GM21619 (cell line): ENCODE measurements around the gene KCNC2.

Source experiments
- ATAC-seq: cut with Tn5 transposase; IDR thresholded peaks from one replicate; pipeline ENCODE4 v1.9.1; 2021; ENCODE audit not compliant: unreplicated experiment

Gene KCNC2

DNA sequence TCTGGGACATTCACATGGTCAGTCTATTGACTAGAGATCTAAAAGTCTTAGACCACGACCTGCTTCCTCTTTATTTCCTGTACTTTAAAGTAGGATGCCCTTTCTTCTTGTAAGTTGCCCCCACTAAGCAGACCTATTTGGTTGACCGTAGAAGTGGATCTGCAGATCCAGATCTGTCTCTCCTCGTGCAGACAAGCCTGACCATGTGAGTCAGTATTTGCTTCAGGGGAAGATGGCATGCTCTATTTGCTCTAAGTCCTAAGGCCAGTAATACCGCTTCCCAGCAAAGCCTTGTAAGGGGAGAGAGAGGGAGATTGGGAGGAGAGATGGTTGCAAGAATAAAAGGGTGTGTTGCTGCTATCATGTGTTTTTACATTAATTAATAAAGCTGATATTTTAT, 46.8 kb downstream of the KCNC2 start:
- no peak for ATAC-seq

DNA sequence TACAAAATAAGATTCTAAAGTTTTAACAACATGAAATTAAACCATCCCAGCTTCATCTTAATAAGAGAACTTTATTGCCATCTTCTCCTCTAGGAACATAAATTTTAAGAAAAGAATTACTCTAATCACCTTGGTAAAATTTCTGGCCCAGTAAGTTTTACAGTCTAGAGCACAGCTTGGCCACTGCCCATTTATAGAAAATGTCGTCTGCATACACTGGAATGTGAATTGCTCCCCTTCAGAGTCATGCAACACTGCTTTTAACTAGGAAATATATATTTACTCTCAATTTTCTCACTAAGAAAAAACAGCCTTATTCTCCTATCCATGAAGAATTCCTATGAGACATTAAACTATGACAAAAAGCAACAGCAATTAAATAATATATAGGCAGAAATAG, 48.2 kb downstream of the KCNC2 start:
- no peak for ATAC-seq

DNA sequence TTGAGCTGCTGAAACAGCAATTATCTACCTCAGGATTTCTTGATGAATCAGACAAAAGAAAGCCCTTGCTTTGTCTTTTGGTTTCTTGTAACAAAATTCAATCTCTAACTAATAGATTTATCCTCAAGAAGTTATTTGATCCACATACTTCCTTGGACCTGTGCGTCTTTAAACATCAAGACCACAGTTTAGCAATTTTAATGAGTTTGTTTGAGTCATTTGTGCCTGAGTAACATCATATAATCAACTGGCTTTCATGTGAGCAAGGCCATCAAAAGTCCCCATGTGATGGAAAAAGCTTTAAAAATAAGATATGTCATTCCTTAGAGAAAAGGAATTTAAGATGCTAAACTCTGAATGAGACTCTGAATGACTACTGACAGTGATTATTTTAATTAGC, 52.3 kb downstream of the KCNC2 start:
- ATAC-seq, result no peak

DNA sequence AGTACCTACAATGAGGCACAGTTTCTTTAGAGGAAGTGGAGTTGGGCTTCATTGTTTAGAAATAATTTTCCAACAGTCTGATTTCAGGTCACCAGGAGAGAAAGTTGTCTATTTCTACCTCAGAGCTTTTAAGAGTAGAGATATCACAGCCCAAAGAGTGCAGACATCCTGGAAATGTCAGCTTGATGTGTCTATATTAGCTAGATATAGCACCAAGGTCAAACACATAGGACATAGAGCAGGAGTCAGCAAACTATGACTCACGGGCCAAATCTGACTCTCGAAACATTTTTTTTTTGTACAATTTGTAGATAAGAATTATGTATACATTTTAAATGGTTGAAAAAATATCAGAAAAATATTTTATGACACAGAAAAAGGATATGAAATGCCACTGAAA, 53.7 kb downstream of the KCNC2 start:
- ATAC-seq, result no peak

DNA sequence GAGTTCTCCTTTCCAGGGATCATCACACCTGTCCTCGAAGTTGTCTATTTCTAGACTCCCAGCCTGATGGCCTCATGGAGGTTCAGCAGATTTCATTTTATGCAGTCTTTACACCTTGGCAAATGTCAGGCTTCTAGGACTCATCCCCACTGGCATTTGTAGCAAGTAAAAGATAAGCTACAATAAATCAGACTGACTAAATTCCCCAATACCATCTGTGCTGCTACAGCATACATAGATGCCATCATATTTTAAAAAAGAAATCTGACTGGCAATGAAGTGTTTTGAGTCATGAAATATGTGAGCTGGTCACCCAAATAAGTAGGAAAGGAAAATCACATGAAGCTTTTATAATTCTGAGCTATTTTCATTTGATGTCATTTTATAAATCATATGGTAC, 55.3 kb downstream of the KCNC2 start:
- no peak for ATAC-seq

DNA sequence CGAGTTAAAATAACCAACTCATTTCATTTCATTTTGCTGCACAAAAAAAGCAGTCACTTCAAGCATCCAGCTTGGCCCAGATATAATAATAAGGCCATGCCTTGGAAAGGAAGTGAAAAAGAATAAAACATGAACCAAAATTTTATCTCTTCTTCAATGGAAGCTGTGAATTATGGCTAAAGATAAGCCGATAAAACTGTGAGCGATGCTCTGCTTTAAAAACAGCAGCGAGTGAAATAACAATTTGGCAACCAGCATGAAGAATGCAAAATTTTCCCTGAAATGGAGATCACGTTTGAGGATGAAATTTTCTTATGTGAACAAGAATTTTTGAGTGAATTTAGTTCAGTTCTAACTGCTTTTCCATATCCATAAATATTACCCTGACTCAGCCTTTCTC, 70.4 kb downstream of the KCNC2 start:
- ATAC-seq, result no peak

DNA sequence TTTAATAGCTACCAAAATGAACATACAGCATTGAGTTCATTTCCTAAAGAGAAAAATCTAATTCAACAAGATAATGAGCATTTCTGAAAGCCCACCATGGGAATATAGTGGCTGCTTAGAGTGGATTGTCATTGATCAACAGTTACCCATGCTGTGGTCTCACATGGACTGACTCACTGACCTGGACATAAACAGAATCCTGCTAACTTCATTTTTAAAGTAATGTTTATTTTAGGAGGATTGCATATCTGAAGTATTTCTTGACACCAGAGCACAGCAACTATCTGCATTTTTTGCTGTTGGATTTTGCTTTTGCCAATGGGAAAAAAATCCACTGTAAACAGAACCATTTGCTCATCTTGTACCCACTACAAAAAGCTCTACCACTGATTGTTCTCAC, 71.7 kb downstream of the KCNC2 start:
- no peak for ATAC-seq

DNA sequence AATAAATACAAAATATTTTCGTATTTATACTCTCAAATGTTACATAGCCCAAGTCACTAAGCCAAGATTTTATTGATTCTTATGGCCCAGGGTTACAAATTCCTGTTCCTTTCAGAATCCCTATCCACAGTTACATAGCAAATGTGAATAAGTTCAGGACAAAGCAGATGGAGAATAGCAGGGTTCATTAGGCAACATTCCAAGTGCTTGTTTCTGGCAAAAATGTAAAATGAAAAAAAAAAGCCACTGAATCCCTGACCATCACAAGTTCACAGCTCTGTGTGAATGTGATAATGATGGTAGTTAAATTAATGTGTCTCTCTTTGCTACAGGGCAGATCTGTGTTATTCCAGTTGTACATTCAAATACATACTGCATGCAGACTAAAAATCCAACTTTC, 74.6 kb downstream of the KCNC2 start:
- no peak for ATAC-seq

DNA sequence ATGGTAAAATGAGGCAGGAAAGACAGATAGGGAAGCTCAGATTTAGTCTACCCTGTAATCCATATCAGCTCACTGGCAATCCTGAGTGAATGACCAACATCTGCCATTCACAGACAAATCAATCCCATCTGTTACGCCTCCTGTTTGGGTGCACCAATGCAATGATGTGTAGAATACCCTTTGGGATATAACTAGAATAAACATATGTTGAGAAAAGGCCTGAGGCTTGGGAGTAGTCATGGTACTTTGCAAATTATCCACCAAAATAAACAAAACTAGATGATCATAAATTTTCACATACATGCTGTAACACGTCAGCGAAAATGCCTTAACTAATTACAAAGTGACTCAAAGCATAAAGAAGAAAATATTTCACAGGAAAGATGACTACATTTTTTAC, 78.8 kb downstream of the KCNC2 start:
- ATAC-seq, result no peak

DNA sequence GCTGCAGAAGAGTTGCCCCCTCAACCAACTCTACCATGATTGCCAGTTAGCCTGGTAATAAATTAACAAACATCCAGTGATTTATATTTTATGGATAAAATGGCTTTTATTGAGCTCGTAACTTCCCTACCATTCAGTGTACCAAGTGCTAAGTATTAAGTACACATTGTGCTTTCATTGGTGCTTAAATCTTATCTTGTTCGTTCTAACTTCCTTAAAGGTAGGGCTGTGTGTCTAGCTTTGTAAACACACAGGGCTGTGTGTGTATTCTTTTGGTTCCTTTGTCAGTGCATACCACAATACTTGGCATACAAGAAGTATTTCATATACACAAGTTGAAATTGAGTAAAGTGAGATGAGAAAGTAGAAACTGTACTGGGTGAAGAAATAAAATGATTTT, 80.4 kb downstream of the KCNC2 start:
- no peak for ATAC-seq

DNA sequence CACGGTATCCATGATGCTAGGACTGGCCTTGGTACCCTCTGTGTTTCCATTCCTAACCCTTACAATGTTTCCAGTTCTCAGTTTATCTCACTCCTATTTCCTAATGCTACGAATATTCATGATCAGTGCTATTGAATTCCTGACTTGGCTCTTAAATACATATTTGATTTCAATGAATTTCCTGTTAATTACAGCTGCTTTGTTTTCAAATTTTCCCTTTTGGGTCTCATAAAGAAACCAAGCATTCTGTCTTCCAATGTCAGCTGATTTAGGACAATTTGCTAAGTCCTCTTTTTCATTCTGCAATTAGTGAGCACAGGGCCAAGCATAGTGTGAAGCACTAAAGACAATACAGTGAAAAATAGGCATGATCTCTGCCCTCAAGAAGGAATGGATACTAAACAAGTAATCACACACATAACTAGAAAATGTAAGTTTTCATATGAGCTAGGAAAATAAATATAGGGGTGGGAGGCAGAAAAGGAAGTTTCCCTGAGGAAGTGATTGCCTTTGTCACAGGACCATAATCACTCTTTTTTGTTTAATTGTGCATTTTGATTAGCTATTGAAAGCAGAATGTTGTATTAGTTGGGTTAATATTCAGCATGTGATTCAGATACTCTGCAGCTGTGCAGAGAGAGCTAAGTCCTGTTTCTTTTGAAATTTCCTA, 88.5 kb downstream of the KCNC2 start:
- ATAC-seq, result no peak

DNA sequence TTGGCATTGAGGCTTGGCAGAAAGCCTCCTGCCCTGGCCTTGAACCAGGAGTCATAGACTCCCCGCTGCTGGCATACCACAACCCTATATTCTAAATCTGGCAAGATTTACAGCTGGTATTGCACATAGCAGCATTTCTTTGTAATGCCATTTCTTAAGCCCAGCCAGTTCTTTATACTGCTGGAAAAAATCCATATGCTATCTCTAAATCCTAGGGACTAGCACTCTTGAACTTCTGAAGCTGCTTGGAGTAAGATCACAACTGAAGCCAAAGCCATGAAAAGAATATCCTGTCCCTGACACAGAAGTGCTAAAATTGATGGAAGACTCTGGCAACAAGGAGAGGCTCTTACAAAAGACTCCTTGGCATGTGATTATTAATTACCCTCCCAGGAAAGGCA, 89.3 kb downstream of the KCNC2 start:
- ATAC-seq, result no peak

DNA sequence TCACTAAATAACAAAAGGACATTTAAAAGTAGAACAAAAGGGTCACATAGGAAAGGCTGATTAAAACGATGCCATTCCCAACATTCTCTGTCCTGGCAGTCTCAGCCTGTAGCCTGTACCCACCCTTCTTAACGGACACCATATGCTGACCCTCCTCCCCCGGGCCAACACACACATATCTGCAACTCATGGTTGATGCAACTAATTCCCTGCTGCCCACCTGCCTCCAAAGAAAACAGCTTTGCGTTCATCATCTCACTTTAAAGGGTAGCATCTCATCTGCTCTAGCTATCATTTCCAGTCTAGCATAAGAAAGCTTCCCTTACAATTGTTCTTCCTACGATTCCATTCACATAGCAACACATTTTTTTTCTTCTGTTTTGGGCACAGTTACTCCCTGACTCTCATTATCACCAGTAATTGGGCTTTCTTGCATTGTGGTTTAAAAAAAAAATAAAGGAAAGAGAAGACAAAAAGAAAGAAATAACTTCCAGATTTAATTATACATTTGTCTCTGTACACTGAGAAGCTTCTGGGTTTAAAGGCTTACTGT, 92.9 kb downstream of the KCNC2 start:
- no peak for ATAC-seq

DNA sequence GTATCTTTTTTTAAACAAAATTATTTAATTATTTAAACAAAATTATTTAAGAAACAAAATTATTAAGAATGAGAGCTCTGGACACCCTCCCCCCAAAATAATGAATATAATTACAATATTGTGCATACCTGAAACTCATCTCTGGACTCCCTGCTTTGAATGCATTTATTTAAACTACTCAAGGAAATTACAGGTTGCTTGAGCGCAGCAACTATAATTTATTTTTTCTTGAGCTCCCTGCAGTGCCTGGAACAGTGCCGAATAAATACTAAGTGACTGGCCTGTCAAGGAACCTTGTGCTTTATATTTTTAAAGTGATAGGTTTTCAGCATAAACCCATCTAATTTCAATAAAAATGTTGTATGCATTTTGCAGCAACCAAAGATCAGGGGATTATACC, 93.9 kb downstream of the KCNC2 start:
- no peak for ATAC-seq

DNA sequence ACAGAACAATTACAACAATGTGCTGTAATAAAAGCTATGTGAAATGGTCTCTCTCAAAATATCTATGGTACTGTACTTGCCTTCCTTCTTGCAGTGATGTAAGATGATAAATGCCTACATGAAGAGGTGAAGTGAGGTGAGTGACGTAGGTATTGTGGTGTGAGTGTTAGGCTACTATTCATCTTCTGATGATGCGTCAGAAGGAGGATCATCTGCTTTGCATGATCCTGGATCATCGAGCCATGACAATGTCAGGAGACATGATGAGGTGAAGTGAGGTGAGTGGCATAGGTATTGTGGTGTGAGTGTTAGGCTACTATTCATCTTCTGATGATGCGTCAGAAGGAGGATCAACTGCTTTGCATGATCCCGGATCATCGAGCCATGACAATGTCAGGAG, 105.8 kb downstream of the KCNC2 start:
- no peak for ATAC-seq

DNA sequence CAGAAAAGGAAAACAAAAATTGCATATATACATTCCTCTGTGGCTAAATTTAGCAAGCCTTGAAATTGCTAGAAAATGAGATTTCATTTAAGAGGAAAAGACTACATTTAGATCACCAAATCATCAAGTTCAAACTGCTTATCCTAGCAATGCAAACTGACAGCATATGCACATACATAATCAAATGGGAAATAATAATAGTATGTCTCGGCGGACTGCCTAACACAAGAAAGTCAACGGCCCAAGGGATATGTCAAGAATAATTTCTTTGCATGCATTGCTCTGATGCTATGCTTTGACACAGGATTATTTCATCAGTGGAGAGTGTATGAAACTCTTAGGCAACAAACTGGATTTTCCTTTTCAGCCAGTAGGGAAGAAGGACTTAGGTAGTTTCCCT, 107.9 kb downstream of the KCNC2 start:
- ATAC-seq, result no peak

DNA sequence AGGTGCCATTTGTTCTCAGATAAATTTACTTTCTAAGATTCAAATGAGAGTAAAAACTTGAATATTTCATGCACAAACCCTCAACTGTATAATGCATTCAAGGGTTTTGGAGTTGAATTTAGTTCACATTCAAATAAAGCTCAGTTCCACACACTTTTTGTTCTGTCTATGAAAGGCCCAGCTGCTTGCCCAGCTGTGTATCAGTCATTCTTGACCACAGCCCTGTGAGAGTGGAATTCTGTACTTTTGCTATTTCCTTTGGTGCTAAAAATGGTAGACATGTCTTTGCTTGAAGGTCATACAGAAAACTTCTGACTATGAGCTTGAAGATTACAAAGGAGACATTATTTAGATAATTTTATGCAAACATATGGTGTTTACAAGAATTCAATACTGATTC, 110.4 kb downstream of the KCNC2 start:
- no peak for ATAC-seq

DNA sequence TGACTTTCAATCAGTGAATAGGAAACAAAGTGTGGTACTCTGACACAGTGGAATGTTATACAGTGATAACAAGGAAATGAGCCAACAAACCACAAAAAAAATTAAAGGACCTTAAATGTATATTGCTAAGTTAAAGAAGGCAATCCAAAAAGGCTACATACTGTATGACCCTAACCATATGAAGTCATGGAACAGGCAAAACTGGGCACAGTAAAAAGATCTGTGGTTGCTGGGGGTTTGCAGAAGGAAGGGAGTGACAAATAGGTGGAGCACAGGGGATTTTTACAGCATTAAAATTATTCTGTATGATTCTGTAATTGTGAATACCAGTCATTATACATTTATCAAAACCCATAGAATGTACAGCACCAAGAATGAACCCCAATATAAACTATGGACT, 112.6 kb downstream of the KCNC2 start:
- no peak for ATAC-seq

DNA sequence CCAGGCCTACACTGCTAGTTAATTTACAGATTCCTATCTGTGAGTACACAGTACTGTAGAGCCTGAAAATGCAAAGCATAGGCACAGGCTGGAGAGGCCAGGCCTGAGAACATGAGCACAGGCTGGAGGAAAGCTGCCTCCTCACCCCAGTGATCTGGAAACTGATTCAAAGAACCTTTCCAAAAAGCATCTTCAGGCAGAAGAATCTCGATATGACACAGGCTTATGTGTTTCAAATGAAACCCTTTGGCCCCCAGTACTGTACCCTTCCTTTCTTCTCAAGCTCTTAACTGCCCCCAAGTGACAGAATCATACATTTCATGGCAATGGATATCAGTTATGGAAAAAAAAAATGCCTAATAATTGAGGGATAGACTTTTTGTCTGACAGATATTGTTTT, 122.0 kb downstream of the KCNC2 start:
- no peak for ATAC-seq

DNA sequence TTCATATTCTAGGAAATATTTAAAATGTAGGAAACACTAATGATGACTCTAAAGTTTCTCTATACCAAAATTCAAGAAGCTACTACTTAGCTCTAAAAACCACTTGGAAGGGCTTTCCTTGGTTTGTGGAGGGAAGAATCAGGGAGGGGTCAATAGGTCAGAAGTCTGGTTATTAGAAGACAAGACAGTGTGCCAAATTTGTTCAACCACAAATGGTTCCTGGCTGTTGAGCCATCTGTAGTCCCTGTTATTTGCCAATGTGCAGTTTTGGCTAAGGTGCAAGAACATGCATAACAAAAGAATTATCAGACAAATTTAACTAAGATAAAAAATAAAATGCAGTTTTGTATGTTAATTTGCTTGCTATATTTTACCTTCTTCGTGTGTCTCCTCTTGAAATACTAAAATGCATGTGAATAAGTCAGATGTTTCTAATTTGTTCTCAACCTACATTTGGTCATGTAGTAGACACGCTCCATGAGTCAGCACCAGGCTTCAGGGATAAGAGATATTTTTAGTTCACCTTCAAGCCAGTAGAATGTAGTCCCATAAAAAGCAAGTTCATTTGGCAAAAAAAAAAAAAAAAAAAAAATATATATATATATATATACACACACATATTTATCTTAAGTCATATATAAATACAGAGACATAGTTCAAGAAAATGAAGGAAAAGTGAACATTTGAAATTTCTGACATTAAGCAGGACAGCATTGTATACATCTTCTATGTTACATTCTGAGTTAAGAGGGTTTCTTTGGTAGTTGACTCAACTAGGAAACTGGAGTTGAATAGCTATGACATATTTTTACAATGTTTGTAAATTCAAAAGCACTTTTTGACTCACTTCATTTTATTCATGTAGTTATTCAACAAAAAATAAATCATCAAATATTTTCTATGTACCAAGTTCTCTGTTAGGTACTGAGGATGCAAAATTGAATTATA, 123.3 kb downstream of the KCNC2 start:
- no peak for ATAC-seq

DNA sequence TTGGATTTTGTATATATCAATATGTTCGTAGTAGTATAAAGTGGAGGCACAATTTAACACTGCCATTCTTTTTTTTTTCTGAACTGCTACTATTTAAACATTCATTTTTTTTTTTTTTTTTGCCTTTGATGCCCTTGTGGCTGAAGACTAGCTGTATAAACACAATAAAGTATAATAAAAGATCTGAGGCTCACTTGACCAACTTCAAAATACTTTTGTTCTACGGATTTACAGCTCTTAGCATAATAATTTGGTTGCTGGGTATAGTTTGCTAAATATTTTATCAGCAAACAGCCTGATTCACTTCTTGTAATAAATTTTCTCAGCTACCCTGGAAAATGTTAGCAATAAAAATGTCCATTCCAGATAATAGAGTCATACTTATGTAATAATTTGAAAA, 128.3 kb downstream of the KCNC2 start:
- ATAC-seq, result no peak

DNA sequence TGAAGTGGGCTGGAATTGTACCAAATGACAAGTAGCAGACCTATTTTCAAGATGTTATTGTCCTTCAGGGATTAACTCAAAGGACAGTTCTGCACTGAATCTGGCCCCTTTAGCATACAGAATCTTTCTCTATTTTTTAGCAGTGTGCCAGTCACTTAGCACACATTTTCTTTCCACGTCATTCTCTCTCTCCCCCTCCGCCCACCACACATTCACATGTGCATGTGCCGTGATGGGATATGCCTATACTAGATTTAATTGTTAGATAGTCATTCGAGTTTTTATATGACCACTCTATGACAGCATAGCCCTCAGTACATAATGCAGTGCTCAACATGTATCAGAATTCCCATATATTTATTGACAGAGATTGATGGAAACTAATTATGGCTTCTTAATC, 129.1 kb downstream of the KCNC2 start:
- ATAC-seq, result no peak
